DND-41 (cell line): ENCODE results near the gene OPCML.

Experiments
- EZH2 ChIP-seq: IDR thresholded peaks from 3 replicates; pipeline ENCODE4 v1.6.1; 2012; ENCODE audit warnings: borderline replicate concordance, low read depth, mild to moderate bottlenecking, moderate library complexity, low read length, inconsistent platforms; ENCODE audit not compliant: severe bottlenecking
- TF ChIP-seq, protein P1 (sequence below): IDR thresholded peaks from 2 replicates; pipeline ENCODE4 v1.5.1; 2012; ENCODE audit warnings: borderline replicate concordance, low read length, moderate library complexity, mild to moderate bottlenecking; ENCODE audit not compliant: poor library complexity, severe bottlenecking; ENCODE audit errors: extremely low read depth

DNA sequence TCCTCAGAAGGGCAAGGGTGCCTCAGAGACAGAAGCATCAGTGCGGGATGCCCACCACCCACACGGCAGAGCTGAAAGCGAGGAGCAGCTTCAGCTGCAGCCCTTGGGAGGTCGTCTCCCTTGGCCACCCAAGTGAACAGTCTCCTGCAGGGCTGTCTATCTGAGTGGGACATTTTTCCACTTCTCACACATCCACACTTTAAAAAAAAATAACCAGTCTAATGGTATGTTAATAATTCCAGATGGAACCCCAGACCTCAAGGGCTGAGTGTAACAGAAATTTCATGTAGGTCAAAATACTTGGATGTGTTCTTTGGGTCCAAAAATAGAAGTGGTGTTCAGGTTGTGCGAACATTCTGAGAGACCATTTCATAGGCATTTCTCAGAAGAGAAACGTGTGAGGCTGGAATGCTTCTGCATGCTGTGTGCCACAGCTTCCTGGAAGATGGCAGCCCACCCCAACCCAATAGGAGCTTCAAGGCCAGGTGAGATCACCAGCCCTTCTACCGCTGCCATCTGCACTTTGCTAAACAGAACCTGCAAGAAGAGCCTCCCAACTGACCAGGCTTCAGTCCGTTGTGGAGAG lies 623.2 kb downstream of the OPCML start:
- TF ChIP-seq, protein P1, sequence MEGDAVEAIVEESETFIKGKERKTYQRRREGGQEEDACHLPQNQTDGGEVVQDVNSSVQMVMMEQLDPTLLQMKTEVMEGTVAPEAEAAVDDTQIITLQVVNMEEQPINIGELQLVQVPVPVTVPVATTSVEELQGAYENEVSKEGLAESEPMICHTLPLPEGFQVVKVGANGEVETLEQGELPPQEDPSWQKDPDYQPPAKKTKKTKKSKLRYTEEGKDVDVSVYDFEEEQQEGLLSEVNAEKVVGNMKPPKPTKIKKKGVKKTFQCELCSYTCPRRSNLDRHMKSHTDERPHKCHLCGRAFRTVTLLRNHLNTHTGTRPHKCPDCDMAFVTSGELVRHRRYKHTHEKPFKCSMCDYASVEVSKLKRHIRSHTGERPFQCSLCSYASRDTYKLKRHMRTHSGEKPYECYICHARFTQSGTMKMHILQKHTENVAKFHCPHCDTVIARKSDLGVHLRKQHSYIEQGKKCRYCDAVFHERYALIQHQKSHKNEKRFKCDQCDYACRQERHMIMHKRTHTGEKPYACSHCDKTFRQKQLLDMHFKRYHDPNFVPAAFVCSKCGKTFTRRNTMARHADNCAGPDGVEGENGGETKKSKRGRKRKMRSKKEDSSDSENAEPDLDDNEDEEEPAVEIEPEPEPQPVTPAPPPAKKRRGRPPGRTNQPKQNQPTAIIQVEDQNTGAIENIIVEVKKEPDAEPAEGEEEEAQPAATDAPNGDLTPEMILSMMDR: no peak
- no peak for TF ChIP-seq EZH2
